ENCODE results near the gene SLC25A44.

SLC25A44 gene

DNA sequence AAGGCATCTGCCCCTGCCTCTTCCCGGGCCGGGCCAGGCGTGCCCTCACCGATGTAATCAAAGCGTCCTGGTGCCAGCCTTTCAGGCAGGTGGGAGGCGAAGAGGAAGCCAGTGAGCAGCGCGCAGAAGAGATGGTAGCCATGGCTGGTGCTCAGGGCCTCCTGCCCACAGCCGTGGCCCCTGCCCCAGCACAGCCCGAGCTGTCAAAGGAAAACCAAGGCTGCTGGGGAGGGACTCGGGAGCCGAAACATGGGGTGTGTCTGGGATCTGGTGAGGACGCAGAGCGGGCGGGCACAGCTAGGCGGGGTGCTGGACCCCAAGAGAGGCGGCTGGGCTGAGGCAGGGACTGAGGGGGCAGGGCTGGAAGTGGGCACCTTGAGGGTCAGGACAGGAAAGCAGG is 50.8 kb downstream of the SLC25A44 start:
- peaks cover 11% of the 10 kb centered on the region for H3K36me3 Mint-ChIP-seq
- H3K9me3 Mint-ChIP-seq: no peaks in the 10 kb centered on the region
- CTCF ChIA-PET: interaction anchor here (1.6 kb wide), 1 partner anchor 8 kb away, joined by 3 read pairs; no protein-coding TSS in a partner anchor
- peaks cover 19% of the 10 kb centered on the region for H3K4me1 Mint-ChIP-seq
- no peak for DNase-seq
- H3K27me3 Mint-ChIP-seq: peaks cover 3% of the 10 kb centered on the region
- H3K27ac Mint-ChIP-seq: no peak overlapping the region
- peak overlapping the region; percentile 72 for H3K4me3 Mint-ChIP-seq

DNA sequence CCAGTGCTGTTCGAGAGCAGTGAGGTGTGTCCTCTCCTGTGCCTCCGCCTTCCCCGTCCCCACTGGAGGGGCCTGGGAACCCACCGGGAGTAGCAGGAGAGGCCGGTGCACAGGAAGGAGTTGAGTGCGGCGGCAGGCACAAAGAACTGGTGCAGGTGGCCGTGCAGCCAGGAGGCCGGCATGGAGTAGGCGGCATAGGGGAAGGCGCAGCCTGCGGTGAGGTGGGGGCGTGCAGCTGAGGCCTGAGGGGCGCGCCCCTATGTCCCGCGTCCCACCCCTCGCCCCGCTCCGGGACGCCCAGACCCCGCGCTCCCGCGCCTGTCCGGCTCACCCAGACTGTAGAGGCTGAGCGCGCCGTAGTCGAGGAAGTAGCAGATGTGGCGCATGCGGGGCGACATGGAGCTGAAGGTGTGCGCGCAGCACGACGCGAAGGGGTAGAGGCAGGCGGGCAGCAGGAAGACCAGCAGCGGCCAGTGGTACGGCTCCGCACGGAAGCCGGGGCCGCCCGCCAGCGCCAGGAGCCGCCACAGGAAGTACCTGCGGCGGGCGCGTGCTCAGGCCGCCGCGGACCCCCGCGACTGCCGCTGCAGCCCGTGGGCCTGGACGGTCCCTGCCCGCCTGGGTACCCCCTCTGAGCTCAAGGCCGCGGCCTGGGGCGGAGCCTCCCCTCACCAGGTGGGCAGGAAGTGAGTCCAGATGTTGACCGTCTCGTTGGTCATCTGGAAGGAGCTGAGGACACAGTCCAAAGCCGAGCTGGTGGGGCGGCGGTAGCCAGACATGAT is 51.7 kb downstream of the SLC25A44 start:
- peaks cover 3% of the 10 kb centered on the region for H3K27me3 Mint-ChIP-seq
- H3K4me3 Mint-ChIP-seq: peak overlapping the region; percentile 72
- peaks cover 10% of the 10 kb centered on the region for H3K36me3 Mint-ChIP-seq
- no peaks in the 10 kb centered on the region for H3K9me3 Mint-ChIP-seq
- peaks cover 20% of the 10 kb centered on the region for H3K4me1 Mint-ChIP-seq
- H3K27ac Mint-ChIP-seq: peak overlapping the region; percentile 13
- peak; percentile 69 for DNase-seq
- CTCF ChIA-PET: interaction anchor here (1.6 kb wide), 1 partner anchor 9 kb away, joined by 3 read pairs; no protein-coding TSS in a partner anchor

DNA sequence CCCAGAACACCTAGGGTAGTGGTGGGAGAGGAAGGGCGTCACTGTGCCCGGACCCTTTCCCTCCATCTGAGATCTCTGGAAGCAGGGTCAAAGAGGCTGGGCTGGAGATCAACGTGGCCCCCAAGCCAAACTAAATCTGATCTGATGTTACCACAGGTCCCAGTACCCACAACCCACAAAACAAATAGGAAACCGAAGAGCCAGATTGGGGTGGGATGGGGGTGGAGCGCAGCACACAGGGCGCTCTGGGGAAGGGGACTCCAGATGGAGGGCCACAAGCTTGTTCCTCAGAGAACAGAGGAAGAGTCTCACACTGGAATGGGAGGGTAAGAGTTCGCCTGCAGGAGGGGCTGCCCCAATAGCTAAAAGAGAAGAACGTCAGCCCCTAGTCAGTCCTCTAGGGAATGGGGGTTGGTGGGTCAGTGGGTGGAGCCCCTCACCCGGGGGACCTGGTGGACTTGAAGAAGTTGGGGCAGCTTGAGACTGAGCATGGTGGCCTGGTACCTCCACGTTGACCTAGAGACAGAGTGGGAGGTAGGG is 52.4 kb downstream of the SLC25A44 start:
- H3K4me3 Mint-ChIP-seq: no peak overlapping the region
- H3K4me1 Mint-ChIP-seq: peaks cover 24% of the 10 kb centered on the region
- peaks cover 13% of the 10 kb centered on the region for H3K36me3 Mint-ChIP-seq
- peaks cover 3% of the 10 kb centered on the region for H3K27me3 Mint-ChIP-seq
- no peaks in the 10 kb centered on the region for H3K9me3 Mint-ChIP-seq
- CTCF ChIA-PET: interaction anchor here (1.6 kb wide), 1 partner anchor 10 kb away, joined by 3 read pairs; no protein-coding TSS in a partner anchor
- H3K27ac Mint-ChIP-seq: peak overlapping the region; percentile 13
- no peak for DNase-seq

DNA sequence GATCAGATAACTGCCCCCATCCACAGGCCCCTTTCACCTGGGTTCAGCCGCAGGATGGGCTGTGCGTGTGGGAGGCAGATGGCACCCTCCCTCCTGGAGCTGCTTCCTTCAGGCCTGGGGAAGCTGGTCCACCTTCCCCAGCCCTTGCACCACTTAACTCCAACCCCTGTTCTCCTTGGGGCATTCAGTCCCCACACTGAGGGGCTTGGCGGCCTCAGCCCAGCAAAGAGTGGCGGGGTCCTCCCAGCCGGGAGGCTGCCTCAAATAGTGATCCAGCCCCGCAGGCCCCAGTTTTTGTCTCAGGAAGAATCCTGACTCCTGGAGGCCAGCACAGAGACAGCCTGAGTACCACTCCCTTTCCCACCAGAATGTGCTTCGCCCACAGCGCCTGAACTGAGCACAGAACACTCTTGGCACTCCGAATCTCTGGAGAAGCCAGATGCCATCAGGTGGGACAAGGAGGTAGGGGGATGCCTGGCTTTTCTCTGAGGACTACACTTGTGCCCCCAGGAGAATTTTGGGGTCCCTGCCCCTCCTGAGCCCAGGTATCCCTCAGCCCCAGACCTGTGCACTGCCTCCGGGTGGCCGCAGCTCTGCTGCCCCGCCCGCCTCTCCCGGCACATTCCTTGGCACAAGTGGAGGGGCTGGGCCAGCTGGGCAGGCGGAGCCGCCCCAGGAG is 53.0 kb downstream of the SLC25A44 start:
- CTCF ChIA-PET: interaction anchor here (1.1 kb wide), 1 partner anchor 105 kb away, joined by 3 read pairs; no protein-coding TSS in a partner anchor
- peaks cover 13% of the 10 kb centered on the region for H3K36me3 Mint-ChIP-seq
- H3K4me3 Mint-ChIP-seq: no peak overlapping the region
- H3K27me3 Mint-ChIP-seq: peaks cover 3% of the 10 kb centered on the region
- DNase-seq: no peak
- no peak overlapping the region for H3K27ac Mint-ChIP-seq
- peaks cover 30% of the 10 kb centered on the region for H3K4me1 Mint-ChIP-seq
- H3K9me3 Mint-ChIP-seq: no peaks in the 10 kb centered on the region

DNA sequence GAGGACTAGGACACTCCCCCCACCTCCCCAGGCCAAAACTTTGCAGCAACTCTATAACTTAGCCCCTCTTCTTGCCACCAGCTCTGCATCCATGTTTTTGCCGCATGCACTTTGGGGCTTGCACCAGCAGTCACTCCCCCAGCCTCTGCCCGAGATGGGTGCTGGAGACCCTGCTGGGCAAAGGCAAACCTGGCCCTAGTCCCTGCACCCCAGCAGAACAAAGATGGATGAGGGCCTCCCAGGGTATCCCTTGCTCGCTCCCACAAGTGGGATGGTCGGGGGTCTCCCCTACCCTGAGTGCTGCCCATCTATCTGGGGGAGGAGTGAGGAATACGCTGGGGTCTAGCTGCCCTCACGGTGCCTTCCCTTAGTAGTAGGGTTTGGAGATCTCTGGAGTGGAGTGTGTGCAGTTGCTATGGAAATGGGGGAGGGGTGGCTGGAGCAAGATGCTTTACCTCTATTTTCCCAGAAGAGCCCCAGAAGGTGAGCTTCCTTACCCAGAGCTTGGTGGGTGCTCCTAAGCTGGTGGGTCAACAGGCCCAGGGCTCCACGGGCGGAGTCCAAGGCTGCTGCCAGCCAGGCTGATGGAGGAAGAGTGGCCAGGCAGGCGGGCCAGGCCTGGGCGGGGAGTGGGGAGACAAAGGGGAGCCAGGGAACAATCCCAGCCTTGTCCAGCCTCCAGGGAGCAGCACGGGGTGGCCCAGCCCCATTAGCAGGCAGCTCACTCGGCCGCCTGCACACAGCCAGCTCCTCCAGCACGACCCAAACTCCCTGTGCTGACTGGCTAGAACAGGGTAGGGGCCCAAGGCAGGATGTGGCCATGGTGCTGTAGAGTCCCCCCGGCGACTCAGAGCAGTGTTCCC is 53.8 kb downstream of the SLC25A44 start, which contains the start of gene PAQR6:
PAQR6 (minus strand) TSS at position 597 of the 863 bp plus-strand sequence. CDS start 1,325 bp downstream, outside the sequence.
- H3K9me3 Mint-ChIP-seq: no peaks in the 10 kb centered on the region
- H3K4me1 Mint-ChIP-seq: peaks cover 38% of the 10 kb centered on the region
- H3K4me3 Mint-ChIP-seq: no peak within 1 kb of the TSS
- CTCF ChIA-PET: interaction anchor here (0.6 to 1.1 kb wide), 2 partner anchors 22 to 106 kb away, joined by 3 read pairs; no protein-coding TSS in a partner anchor
- H3K36me3 Mint-ChIP-seq: peaks cover 21% of the 10 kb centered on the region
- H3K27me3 Mint-ChIP-seq: peaks cover 3% of the 10 kb centered on the region
- no peak for DNase-seq
- peak within 1 kb of the TSS; percentile 46 for H3K27ac Mint-ChIP-seq

DNA sequence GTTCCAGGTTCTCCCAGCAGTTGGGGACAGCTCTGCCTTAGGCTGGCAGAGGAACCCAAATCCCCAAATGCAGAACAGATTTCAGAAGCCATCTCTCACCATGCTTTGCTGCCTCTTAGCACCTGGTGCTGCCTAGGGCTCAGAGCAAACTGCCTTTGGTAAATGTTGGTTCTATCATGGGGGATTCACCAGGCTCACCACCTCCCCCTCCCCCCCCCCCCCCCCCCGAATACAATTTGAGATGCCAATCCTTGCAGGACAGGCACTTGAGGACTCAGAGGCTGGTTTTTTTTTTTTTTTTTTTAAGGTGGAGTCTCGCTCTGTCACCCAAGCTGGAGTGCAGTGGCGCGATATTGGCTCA is 54.4 kb downstream of the SLC25A44 start:
- Mint-ChIP-seq H3K4me1 (peaks cover 40% of the 10 kb centered on the region), H3K9me3 (no peaks in the 10 kb centered on the region), H3K4me3 (no peak overlapping the region), H3K27me3 (peaks cover 3% of the 10 kb centered on the region), H3K36me3 (peaks cover 27% of the 10 kb centered on the region), H3K27ac (no peak overlapping the region)
- no peak for DNase-seq
- CTCF ChIA-PET: interaction anchor here (0.6 kb wide), 1 partner anchor 23 kb away, joined by 3 read pairs; no protein-coding TSS in a partner anchor

DNA sequence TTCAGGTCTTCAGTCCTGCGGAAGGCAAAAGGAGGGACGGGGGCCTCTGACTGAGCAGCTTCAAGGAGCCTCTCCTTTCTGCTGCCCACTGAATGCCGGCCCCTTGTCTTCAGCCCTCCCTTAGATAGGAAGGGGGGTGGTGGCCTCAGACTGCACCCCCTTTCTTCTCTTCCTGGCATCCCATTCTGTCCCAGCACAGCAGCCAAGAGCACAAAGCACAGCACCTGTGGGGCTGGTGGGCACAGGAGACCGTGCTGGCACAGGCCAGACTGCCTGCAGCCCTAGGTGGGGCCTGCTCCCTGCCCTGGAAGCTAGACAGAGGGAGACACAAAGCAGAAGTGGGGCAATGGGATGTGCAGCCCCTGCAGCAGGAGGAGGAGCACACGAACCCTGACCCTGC is 55.7 kb downstream of the SLC25A44 start:
- Mint-ChIP-seq H3K9me3 (no peaks in the 10 kb centered on the region), H3K4me1 (peaks cover 36% of the 10 kb centered on the region), H3K4me3 (no peak overlapping the region), H3K36me3 (peaks cover 34% of the 10 kb centered on the region), H3K27me3 (peaks cover 3% of the 10 kb centered on the region), H3K27ac (peak overlapping the region; percentile 9)
- DNase-seq: no peak
- CTCF ChIA-PET: interaction anchor here (0.7 kb wide), 1 partner anchor 122 kb away, joined by 3 read pairs; no protein-coding TSS in a partner anchor

DNA sequence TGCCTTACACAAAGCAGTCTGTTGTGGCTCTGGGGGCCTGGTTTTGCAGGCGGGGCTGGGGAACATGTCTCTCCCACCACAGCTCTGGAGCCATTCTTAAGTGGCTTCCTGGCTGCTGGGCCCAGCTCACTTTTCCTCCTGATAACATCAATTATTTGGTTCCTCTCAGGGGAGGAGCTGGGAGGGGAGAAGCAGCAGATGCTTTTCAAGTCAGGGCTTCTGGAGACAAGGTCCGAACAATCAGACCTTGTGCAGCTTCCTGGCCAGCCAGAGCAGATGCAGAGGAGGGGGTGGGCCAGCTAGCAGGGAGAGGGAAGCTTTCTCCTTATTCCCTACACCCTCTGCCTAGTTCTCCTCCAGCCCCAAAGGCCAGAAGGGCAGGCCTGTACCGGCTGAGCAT is 57.6 kb downstream of the SLC25A44 start:
- Mint-ChIP-seq H3K27me3 (no peaks in the 10 kb centered on the region), H3K4me3 (no peak overlapping the region), H3K9me3 (no peaks in the 10 kb centered on the region), H3K4me1 (peaks cover 23% of the 10 kb centered on the region), H3K27ac (peak overlapping the region; percentile 19), H3K36me3 (peaks cover 40% of the 10 kb centered on the region)
- no peak for DNase-seq
- CTCF ChIA-PET: interaction anchor here (1.3 to 1.4 kb wide), 3 partner anchors 26 to 155 kb away, joined by 3 to 7 read pairs (median 4); no protein-coding TSS in a partner anchor

DNA sequence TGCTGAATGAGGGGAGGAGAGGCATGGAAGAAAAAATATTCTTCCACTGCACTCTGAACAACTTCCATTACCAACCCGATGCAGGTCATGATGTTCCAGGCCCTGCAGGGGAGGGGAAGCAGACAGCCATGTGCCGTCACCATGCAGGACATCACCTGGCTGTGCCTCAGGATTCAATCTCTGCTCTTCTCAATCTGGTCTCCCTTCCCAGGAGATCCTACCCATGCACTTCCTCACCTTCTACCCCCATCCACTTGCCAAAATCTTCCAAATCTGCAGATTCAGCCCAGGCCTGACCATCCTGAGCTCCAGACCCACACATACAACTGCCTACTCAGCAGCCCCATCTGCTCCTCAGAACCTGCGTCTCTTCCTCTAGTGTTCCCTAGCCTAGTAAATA is 59.7 kb downstream of the SLC25A44 start:
- CTCF ChIA-PET: interaction anchor here (1.0 kb wide), 1 partner anchor 111 kb away, joined by 3 read pairs; no protein-coding TSS in a partner anchor
- DNase-seq: no peak
- Mint-ChIP-seq H3K4me3 (no peak overlapping the region), H3K36me3 (peaks cover 58% of the 10 kb centered on the region), H3K27me3 (no peaks in the 10 kb centered on the region), H3K9me3 (no peaks in the 10 kb centered on the region), H3K27ac (no peak overlapping the region), H3K4me1 (peaks cover 36% of the 10 kb centered on the region)

DNA sequence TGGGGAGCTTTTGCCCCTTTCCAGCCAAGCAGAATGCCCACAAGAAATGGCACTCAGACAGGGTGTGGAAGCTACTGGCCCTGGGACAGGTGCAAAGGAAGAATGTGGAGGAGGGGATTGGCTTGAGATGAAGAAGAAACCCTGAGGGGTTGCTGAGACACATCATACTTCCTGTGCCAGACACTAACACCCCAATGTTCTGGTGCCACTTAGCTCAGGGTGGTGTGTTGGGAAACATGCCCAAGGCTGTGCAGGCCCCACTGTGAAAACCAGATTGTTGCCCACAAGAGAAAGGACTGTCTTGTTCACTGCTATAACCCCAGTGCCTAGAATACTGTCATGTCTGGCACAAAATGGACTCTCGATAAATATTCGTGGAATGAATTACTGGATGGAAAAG is 63.8 kb downstream of the SLC25A44 start:
- no peak overlapping the region for H3K4me3 Mint-ChIP-seq
- peaks cover 63% of the 10 kb centered on the region for H3K36me3 Mint-ChIP-seq
- H3K27ac Mint-ChIP-seq: peak overlapping the region; percentile 75
- peaks cover 17% of the 10 kb centered on the region for H3K4me1 Mint-ChIP-seq
- no peaks in the 10 kb centered on the region for H3K9me3 Mint-ChIP-seq
- H3K27me3 Mint-ChIP-seq: no peaks in the 10 kb centered on the region
- CTCF ChIA-PET: interaction anchor here (1.7 kb wide), 1 partner anchor 116 kb away, joined by 7 read pairs; no protein-coding TSS in a partner anchor
- no peak for DNase-seq

DNA sequence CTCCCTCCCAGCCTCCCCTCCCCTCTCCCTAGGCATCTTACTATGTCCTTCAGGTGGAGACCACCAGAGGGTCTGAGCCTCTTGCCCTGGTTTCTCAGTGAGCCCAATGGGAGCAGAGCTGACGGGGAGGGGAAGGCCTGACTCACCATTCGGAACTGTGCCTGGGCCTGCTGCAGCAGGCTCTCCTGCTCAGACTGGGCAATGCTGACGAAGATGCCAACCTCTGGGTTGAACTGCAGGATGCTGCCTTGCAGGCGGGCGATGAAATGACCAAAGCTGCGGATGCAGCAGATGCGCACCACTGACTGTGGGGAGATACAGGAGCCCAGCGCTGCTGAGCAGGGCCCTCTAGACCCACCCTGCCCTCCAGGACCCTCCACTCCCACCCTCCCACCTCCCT is 65.0 kb downstream of the SLC25A44 start:
- no peaks in the 10 kb centered on the region for H3K27me3 Mint-ChIP-seq
- no peaks in the 10 kb centered on the region for H3K9me3 Mint-ChIP-seq
- DNase-seq: no peak
- H3K36me3 Mint-ChIP-seq: peaks cover 64% of the 10 kb centered on the region
- H3K4me1 Mint-ChIP-seq: peaks cover 15% of the 10 kb centered on the region
- no peak overlapping the region for H3K4me3 Mint-ChIP-seq
- no peak overlapping the region for H3K27ac Mint-ChIP-seq
- CTCF ChIA-PET: interaction anchor here (1.1 kb wide), 1 partner anchor 20 kb away, joined by 3 read pairs; no protein-coding TSS in a partner anchor

DNA sequence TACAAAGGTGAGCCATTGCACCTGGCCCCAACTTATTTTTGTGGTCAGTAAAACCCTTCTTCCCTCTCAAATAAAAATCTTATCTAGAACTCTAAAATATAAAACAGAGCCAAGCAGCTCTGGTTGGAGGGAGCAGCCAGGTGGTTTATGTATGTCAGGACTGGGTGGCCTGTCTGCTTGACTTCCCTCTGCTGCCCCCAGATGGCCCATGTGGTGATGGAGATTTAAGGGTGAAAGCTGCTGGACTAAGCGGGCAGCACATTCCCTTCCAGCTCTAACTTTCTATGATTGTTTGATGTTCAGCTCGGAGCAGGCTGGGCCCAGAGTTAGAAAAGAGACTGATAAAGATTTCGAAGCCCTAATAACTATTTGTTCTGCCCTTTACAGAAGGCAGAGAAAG is 65.9 kb downstream of the SLC25A44 start:
- Mint-ChIP-seq H3K27me3 (no peaks in the 10 kb centered on the region), H3K9me3 (no peaks in the 10 kb centered on the region), H3K4me3 (no peak overlapping the region), H3K27ac (no peak overlapping the region), H3K4me1 (peaks cover 15% of the 10 kb centered on the region), H3K36me3 (peaks cover 65% of the 10 kb centered on the region)
- DNase-seq: no peak
- CTCF ChIA-PET: interaction anchor here (0.7 to 1.6 kb wide), 6 partner anchors 35 to 131 kb away, joined by 3 to 5 read pairs (median 4); no protein-coding TSS in a partner anchor

DNA sequence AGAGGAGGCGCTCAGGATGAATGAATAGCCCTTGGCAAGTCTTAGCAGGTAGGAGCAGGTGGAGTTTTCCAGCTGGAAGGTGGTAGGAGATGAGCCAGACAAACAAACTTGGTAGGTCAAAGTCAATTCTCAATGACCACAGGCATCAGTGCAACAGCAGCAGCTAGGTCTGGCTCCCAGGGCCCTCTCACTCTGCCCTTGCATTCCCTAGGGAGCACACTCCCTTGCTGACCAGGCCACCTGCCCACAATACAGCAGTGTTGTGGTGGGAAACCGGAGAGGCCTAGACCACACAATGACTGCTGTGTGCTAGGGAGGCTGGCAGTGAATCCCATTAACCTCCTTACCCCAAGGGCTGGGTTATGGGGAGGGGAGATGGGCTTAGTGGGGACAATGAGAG is 67.0 kb downstream of the SLC25A44 start:
- CTCF ChIA-PET: interaction anchor here (1.3 to 1.6 kb wide), 3 partner anchors 36 to 115 kb away, joined by 4 read pairs; no protein-coding TSS in a partner anchor
- no peak for DNase-seq
- Mint-ChIP-seq H3K36me3 (peaks cover 71% of the 10 kb centered on the region), H3K27me3 (no peaks in the 10 kb centered on the region), H3K4me3 (no peak overlapping the region), H3K4me1 (peaks cover 15% of the 10 kb centered on the region), H3K27ac (no peak overlapping the region), H3K9me3 (no peaks in the 10 kb centered on the region)

Data from activated naive CD4-positive, alpha-beta T cell treated with anti-CD3 and anti-CD28 coated beads, Interleukin-2, amount 10 ng/mL, durations not matched to agents 7 days and 5 days (primary cell).